Smooth muscle cell (in vitro differentiated cells): ENCODE data around the gene FBRSL1. TPM values are rescaled to one million over a fixed set of nuclear protein-coding genes. Genes with fewer than 3 reads are reported as not detected.

Source experiments
- DNase-seq: peaks from one replicate; lab custom pipeline; 2025; ENCODE audit not compliant: unreplicated experiment; lab: John Stamatoyannopoulos, UW
- H2AFZ ChIP-seq: fragments of 200-600 bp; sonication (generic); 2 replicates; pipeline ENCODE4 v1.6.0; 2016; ENCODE audit warnings: antibody characterized with exemption, low read depth, mild to moderate bottlenecking
- H3F3A ChIP-seq: fragments of 200-600 bp; sonication (generic); 2 replicates; pipeline ENCODE4 v1.6.0; 2017; ENCODE audit warnings: antibody characterized with exemption, low read depth
- H3K27ac ChIP-seq: fragments of 200-600 bp; sonication (generic); 2 replicates; pipeline ENCODE4 v1.5.1; 2016; ENCODE audit warnings: low read depth, mild to moderate bottlenecking
- H3K27me3 ChIP-seq: fragments of 200-600 bp; sonication (generic); 2 replicates; pipeline ENCODE4 v1.6.1; 2016; ENCODE audit warnings: low read depth, mild to moderate bottlenecking
- H3K36me3 ChIP-seq: fragments of 200-600 bp; sonication (generic); 2 replicates; pipeline ENCODE4 v1.5.1; 2016; ENCODE audit warnings: low read depth
- H3K4me1 ChIP-seq: fragments of 200-600 bp; sonication (generic); 2 replicates; pipeline ENCODE4 v1.5.1; 2016; ENCODE audit warnings: low read depth
- H3K4me2 ChIP-seq: fragments of 200-600 bp; sonication (generic); 2 replicates; pipeline ENCODE4 v1.6.0; 2016; ENCODE audit warnings: mild to moderate bottlenecking
- H3K4me3 ChIP-seq: fragments of 200-600 bp; sonication (generic); 2 replicates; pipeline ENCODE4 v1.5.1; 2016; ENCODE audit warnings: mild to moderate bottlenecking
- H3K79me2 ChIP-seq: fragments of 200-600 bp; sonication (generic); 2 replicates; pipeline ENCODE4 v1.6.0; 2016; ENCODE audit warnings: low read depth, mild to moderate bottlenecking
- H3K9ac ChIP-seq: fragments of 200-600 bp; sonication (generic); 2 replicates; pipeline ENCODE4 v1.6.0; 2016; ENCODE audit warnings: low read depth
- H3K9me3 ChIP-seq: fragments of 200-600 bp; sonication (generic); replicated peaks from 2 replicates; pipeline ENCODE4 v1.5.1; 2016; ENCODE audit warnings: low read depth
- H4K20me1 ChIP-seq: fragments of 200-600 bp; sonication (generic); 2 replicates; pipeline ENCODE4 v1.6.0; 2016; ENCODE audit warnings: low read depth
- CTCF ChIP-seq: fragments of 200-600 bp; sonication (generic); IDR thresholded peaks from 2 replicates; pipeline ENCODE4 v1.5.1; 2017; ENCODE audit warnings: borderline replicate concordance, mild to moderate bottlenecking, antibody characterized with exemption; ENCODE audit not compliant: insufficient read depth, poor library complexity, severe bottlenecking
- WGBS: methylation state at CpG from one replicate; pipeline ENCODE4 v1.1.7; 2016; ENCODE audit warnings: low lambda C conversion rate; 5-methylcytosine and 5-hydroxymethylcytosine counted together
- polyA plus RNA-seq: library from polyadenylated mRNA; unstranded; fragments of >200 nt; fragmentation: Nextera tagmentation; extraction: Ambion mirVana; gene quantifications from 2 replicates; pipeline ENCODE4 v1.2.1, GENCODE V29; 2016
- total RNA-seq: library from RNA; depleted of rRNA; stranded (reverse); fragments of >200 nt; gene quantifications from 2 replicates; pipeline ENCODE4 v1.2.3, GENCODE V29; 2014

The FBRSL1 gene
- total and polyA plus RNA-seq, 2 experiments from 2014 or later, result 7.9 to 17.6 TPM

DNA sequence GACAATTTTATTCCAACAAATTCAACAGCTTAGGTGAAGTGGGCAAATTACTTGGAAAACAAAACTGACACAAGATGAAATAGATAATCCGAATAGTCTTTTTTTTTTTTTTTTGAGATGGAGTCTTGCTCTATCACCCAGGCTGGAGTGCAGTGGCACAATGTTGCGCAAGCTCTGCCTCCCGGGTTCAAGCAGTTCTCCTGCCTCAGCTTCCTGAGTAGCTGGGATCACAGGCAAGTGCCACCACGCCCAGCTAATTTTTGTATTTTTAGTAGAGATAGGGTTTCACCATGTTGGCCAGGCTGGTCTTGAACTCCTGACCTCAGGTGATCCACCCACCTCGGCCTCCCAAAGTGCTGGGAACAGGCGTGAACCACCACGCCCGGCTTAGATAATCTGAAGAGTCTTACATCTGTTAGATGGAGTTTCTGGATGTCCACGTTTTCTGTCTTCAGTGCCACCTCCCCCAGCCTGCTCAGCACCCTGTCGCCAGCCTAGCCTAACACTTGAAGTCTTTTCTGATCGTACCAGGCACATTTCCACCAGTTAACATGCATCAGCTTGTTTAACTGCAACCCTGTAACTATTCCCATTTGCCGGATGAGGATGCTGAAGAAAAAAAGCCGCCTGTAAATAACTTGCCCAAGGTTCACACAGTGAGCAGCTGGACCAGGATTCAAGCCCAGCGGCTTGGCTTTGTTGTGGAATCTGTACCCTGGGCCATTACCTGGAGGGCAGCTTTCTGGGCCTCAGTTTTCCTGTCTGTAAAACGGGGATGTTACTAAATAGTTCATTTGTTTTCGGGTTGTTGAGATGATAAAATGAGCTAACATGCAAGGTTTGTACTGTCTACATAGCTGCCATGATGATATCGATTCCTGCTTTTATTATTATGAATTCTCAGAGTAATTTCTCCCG is 26.4 kb downstream of the FBRSL1 start:
- WGBS, result 95% methylated on average over 18 of the region's 18 CpGs
- no peaks in the 10 kb centered on the region for H3K9me3 ChIP-seq
- H3K4me3 ChIP-seq, result no peak overlapping the region
- H3K36me3 ChIP-seq, result no peaks in the 10 kb centered on the region
- no peak overlapping the region for H3K27ac ChIP-seq
- H3K79me2 ChIP-seq, result no peaks in the 10 kb centered on the region
- no peak for DNase-seq
- H3K27me3 ChIP-seq, result no peaks in the 10 kb centered on the region
- TF ChIP-seq CTCF, result no peak
- no peak overlapping the region for H3K9ac ChIP-seq
- H4K20me1 ChIP-seq, result peaks cover 76% of the 10 kb centered on the region
- H3K4me1 ChIP-seq, result no peaks in the 10 kb centered on the region
- H3F3A ChIP-seq, result no peaks in the 10 kb centered on the region
- H2AFZ ChIP-seq, result no peak overlapping the region
- no peak overlapping the region for H3K4me2 ChIP-seq

DNA sequence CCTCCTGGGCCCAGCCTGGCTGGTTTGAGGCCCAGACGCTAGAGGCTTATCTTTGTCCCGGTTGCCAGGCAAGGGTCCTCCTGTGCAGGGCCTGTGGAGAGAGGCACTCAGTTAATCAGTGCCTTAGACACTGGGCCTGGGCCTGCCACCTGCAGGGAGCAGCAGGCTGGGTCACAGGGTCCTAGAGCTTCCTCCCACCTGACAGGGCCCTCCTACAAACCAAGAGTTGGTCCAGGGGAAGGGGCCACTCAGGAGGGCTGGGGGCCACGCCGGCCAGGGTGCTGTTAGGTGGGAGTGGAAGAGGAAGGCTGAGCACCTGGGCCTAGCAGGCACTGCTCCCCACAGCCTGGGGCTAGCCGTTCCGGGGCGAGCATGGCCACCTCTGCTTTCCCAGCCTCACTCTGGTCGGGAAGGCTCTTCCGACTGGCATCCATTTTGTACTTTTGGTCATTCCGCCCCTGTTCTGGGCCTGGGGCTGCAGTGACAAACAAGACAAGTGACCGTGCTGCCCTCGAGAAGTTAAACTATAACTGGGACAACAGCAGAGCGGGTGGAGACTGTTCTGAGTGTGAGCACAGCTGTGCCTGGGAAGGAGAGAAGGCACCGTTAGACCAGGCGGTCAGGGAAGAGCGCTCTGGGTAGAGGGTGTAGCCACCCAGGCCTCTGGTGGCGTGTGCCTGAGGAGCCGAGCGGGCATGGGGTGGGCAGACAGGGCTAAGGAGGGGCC is 27.2 kb downstream of the FBRSL1 start:
- Histone ChIP-seq H3K4me2 (no peak overlapping the region), H3K27ac (no peak overlapping the region), H3K9ac (no peak overlapping the region), H3K79me2 (no peaks in the 10 kb centered on the region), H3K9me3 (no peaks in the 10 kb centered on the region), H4K20me1 (peaks cover 79% of the 10 kb centered on the region), H3K27me3 (no peaks in the 10 kb centered on the region), H3K4me1 (no peaks in the 10 kb centered on the region), H3K36me3 (no peaks in the 10 kb centered on the region), H3F3A (no peaks in the 10 kb centered on the region), H2AFZ (no peak overlapping the region), H3K4me3 (no peak overlapping the region)
- 94% methylated on average over 19 of the region's 19 CpGs for WGBS
- no peak for TF ChIP-seq CTCF
- no peak for DNase-seq

- H2AFZ ChIP-seq, result no peak overlapping the region
- WGBS, result 84% methylated on average over 10 of the region's 10 CpGs
- no peaks in the 10 kb centered on the region for H3K79me2 ChIP-seq
- H3K27me3 ChIP-seq, result no peaks in the 10 kb centered on the region
- no peak overlapping the region for H3K4me3 ChIP-seq
- peaks cover 79% of the 10 kb centered on the region for H4K20me1 ChIP-seq
- no peaks in the 10 kb centered on the region for H3F3A ChIP-seq
- no peaks in the 10 kb centered on the region for H3K9me3 ChIP-seq
- no peak overlapping the region for H3K4me2 ChIP-seq
- no peak for TF ChIP-seq CTCF
- no peak for DNase-seq
- H3K9ac ChIP-seq, result no peak overlapping the region
- no peaks in the 10 kb centered on the region for H3K4me1 ChIP-seq
- H3K27ac ChIP-seq, result no peak overlapping the region
- no peaks in the 10 kb centered on the region for H3K36me3 ChIP-seq
Observed at GRCh38 chr12:132517740-132518100, 27.8 kb downstream of the FBRSL1 start.
